ENCODE data around the gene TMEM17. TPM values are rescaled to one million over a fixed set of nuclear protein-coding genes. Genes with fewer than 3 reads are reported as not detected.
"Not testable (repeated sequence)": the region's sequence is repeated elsewhere in the genome, so short reads cannot be mapped to it uniquely, and the experiment has no call there.

Gene TMEM17
- total RNA-seq, 6 donors from 2014 or later = 1.0 to 4.7 (median 2.2) TPM

DNA sequence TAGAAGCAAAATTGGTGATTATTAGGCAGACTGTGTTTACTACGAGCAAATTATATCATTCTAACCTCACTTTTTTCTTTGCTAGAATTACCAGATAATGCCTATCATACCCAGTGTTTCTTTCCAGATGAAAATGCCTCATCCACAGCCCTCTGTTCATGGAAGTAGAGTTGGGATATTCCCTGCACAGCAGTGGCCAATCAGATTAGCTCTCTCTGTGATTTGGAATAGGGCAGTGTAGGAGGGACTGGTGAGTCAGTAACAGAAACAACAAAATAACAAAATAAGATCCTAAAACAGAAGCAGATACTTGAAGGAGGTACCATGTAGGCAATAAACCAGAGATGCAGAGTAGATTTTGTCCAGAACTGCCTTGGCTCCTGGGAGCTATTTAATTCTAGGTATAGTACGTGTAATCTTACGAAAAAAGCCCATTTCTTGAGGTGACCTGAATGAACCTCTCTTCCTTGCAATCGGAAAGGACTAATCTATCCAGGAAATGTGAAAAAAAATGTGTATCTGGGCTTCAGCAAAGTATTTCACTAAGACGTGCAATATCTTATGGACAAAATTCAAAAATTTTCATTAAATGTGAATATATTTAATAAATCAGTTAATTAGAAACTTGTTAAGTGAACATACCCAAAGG, 18.4 kb upstream of the TMEM17 start:
- Histone ChIP-seq H3K4me1 (peaks cover 0 to 4% (median 0%) of the 10 kb centered on the region in 4 donors), H3K36me3 (no peaks in the 10 kb centered on the region), H3K27me3 (no peaks in the 10 kb centered on the region), H3K4me3 (no peak overlapping the region), H3K27ac (no peak overlapping the region), H3K9me3 (no peaks in the 10 kb centered on the region)
- ATAC-seq (ENCODE audit: low FRiP score in 2 of 2) = no peak
- TF ChIP-seq POLR2AphosphoS5 (IDR thresholded peaks at IDR 0.05) (no peak), POLR2A (IDR thresholded peaks at IDR 0.05) (no peak), EP300 (IDR thresholded peaks at IDR 0.05) (no peak)
- TF ChIP-seq, protein P1, sequence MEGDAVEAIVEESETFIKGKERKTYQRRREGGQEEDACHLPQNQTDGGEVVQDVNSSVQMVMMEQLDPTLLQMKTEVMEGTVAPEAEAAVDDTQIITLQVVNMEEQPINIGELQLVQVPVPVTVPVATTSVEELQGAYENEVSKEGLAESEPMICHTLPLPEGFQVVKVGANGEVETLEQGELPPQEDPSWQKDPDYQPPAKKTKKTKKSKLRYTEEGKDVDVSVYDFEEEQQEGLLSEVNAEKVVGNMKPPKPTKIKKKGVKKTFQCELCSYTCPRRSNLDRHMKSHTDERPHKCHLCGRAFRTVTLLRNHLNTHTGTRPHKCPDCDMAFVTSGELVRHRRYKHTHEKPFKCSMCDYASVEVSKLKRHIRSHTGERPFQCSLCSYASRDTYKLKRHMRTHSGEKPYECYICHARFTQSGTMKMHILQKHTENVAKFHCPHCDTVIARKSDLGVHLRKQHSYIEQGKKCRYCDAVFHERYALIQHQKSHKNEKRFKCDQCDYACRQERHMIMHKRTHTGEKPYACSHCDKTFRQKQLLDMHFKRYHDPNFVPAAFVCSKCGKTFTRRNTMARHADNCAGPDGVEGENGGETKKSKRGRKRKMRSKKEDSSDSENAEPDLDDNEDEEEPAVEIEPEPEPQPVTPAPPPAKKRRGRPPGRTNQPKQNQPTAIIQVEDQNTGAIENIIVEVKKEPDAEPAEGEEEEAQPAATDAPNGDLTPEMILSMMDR (IDR thresholded peaks at IDR 0.05) = no peak
- WGBS, 2 donors = 82 to 87% methylated on average over 5 of the region's 5 CpGs
- DNase-seq = no peak

DNA sequence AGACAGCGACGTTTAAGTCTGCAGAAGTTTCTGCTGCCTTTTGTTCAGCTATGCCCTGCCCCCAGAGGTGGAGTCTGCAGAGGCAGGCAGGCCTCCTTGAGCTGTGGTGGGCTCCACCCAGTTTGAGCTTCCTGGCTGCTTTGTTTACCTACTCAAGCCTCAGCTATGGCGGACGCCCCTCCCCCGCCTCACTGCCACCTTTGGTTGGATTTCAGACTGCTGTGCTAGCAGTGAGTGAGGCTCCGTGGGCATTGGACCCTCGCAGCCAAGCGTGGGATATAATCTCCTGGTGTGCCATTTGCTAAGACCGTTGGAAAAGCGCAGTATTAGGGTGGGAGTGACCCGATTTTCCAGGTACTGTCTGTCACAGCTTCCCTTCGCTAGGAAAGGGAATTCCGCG, 15.1 kb upstream of the TMEM17 start:
- not testable (repeated sequence) for H3K4me3 ChIP-seq; H3K27ac ChIP-seq; H3K36me3 ChIP-seq; H3K27me3 ChIP-seq; DNase-seq; H3K9me3 ChIP-seq; ATAC-seq (ENCODE audit: low FRiP score in 2 of 2); H3K4me1 ChIP-seq
- 84 to 97% methylated on average over 6 to 14 of the region's 14 CpGs for WGBS, 2 donors

DNA sequence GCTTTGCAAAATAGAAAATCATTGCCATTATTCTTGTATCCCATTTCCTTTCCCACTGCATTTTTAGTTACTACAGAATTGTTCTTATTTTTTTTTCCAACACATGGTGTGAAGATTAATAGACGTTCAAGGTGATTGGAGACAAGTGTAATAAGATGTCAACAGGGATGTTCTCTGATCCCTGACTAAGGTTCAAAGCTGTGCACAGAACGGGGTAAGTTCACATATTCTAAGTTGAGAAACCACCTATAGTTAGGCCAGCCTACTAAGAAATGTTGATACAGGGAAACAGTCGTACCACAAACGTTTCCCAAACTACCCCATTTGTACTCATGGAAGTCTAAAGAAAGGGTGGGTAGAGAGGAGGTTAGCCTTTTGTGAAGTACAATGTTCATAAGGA, 6.4 kb upstream of the TMEM17 start:
- TF ChIP-seq POLR2AphosphoS5 (IDR thresholded peaks at IDR 0.05) (no peak), EP300 (IDR thresholded peaks at IDR 0.05) (no peak), POLR2A (IDR thresholded peaks at IDR 0.05) (no peak)
- TF ChIP-seq, protein P1 (IDR thresholded peaks at IDR 0.05) = no peak
- ATAC-seq (ENCODE audit: low FRiP score in 2 of 2) = no peak
- DNase-seq = no peak
- WGBS, 2 donors = 73 to 84% methylated on average over 4 of the region's 4 CpGs
- Histone ChIP-seq H3K4me1 (no peaks in the 10 kb centered on the region), H3K9me3 (no peaks in the 10 kb centered on the region), H3K27me3 (no peaks in the 10 kb centered on the region), H3K27ac (no peak overlapping the region), H3K4me3 (no peak overlapping the region), H3K36me3 (no peaks in the 10 kb centered on the region)

DNA sequence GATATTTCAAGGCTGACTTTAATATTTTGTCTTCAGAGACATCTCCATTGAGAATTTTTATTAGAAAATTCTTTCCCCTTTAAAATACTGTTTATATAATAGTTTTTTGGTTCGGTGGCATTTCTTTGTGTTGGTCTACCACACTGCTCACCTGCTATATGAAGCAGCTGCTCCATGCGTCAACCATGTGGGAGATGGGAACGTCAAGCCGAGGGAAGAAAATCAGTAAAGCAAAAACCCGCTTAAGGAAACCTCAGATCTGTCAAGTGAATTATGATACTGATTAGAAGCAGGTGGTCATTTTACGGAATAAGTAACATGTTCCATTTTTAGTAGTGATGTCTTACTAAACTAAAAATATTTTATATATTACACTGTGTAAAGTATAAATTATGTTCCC, 5.6 kb upstream of the TMEM17 start:
- H3K27ac ChIP-seq = no peak overlapping the region
- ATAC-seq (ENCODE audit: low FRiP score in 2 of 2) (no peak), DNase-seq (no peak)
- TF ChIP-seq, protein P1 (IDR thresholded peaks at IDR 0.05) = no peak
- TF ChIP-seq POLR2AphosphoS5 (IDR thresholded peaks at IDR 0.05) = no peak
- TF ChIP-seq EP300 (IDR thresholded peaks at IDR 0.05) = no peak
- TF ChIP-seq POLR2A (IDR thresholded peaks at IDR 0.05) = no peak
- WGBS, 2 donors = 70% methylated on average over 6 of the region's 6 CpGs
- peaks cover 0 to 2% (median under 1%) of the 10 kb centered on the region in 4 donors for H3K4me1 ChIP-seq
- H3K27me3 ChIP-seq = no peaks in the 10 kb centered on the region
- H3K9me3 ChIP-seq = no peaks in the 10 kb centered on the region
- no peaks in the 10 kb centered on the region for H3K36me3 ChIP-seq
- H3K4me3 ChIP-seq = no peak overlapping the region

DNA sequence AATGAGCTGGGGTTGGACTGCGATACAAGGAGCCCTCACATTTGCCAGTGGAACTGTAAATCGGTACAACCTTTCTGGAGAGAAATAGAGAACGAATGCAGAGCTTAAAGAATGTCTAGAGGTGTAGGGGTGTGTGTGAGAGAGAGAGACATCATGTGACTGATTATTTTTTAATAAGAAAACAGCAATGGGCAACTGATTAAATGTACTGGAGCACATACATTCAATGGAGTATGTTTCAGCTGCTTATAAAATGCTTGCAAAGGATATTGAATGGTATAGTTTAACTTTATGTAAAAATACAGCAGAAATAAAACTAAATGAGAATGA, 391 bp upstream of the TMEM17 start:
- Histone ChIP-seq H3K27ac (peak overlapping the region; percentile 86 to 93 (median 91)), H3K27me3 (no peaks in the 10 kb centered on the region), H3K4me3 (peak overlapping the region; percentile 61 to 89 (median 74)), H3K36me3 (no peaks in the 10 kb centered on the region), H3K4me1 (peaks cover 0 to 14% (median 5%) of the 10 kb centered on the region in 4 donors), H3K9me3 (no peaks in the 10 kb centered on the region)
- ATAC-seq (ENCODE audit: low FRiP score in 2 of 2) = peak; percentile 28 to 34
- WGBS, 2 donors = 0 to 2% methylated on average over 3 of the region's 3 CpGs
- DNase-seq = no peak
- no peak for TF ChIP-seq EP300 (IDR thresholded peaks at IDR 0.05)
- peak in 2 of 4 donors; percentile 8 to 12 for TF ChIP-seq POLR2A (IDR thresholded peaks at IDR 0.05)

DNA sequence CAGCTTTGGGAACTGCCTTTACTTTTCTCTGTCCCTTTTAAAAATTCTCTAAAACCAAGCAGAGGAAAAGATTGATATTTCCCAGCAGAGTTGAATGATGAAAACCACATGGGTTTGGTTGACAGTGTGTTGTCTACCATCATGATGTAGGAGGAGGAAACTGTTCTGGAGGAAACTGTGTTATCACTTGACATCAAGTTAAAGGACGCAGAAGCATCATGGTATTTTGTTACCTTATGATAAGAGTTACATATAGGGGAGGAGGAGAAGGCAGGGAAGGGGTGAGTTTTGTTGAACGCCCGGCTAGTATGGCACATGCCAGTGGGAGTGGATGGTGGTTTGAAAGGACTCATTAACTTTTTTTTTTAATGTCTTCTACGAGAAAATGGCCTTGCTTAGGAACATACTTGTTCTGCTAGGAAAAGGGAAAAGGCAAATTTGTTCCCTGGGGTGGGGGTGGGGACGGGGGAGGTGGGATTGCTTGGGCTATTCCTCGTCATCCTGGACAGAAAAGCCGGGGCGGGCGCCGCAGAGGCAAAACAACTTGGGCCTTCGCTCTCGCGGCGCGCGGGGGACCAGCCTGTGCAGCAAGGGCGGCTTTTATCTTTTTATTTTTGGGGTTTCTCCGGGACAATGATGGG, 766 bp downstream of the TMEM17 start:
- WGBS, 2 donors = 10 to 16% methylated on average over 16 to 18 of the region's 18 CpGs
- peak overlapping the region; percentile 86 to 93 (median 91) for H3K27ac ChIP-seq

More for the DNA sequence above, 766 bp downstream of the TMEM17 start:
- H3K4me1 ChIP-seq = peaks cover 0 to 14% (median 5%) of the 10 kb centered on the region in 4 donors
- H3K27me3 ChIP-seq = no peaks in the 10 kb centered on the region
- no peaks in the 10 kb centered on the region for H3K9me3 ChIP-seq
- no peak for ATAC-seq (ENCODE audit: low FRiP score in 2 of 2)
- H3K4me3 ChIP-seq = peak overlapping the region; percentile 61 to 89 (median 74)
- TF ChIP-seq POLR2AphosphoS5 (IDR thresholded peaks at IDR 0.05) (no peak), POLR2A (IDR thresholded peaks at IDR 0.05) (no peak), EP300 (IDR thresholded peaks at IDR 0.05) (no peak)
- TF ChIP-seq, protein P1 (IDR thresholded peaks at IDR 0.05) = no peak
- DNase-seq = no peak
- no peaks in the 10 kb centered on the region for H3K36me3 ChIP-seq
